Natural killer cell (primary cell): ENCODE data around the gene MACROH2A1. TPM values are rescaled to one million over a fixed set of nuclear protein-coding genes. Genes with fewer than 3 reads are reported as not detected.

Experiments used
- ATAC-seq, 3 donors: fragments of 150-1000 bp in 2 of 3; fragments of 200-7000 bp in 1 of 3; cut with Tn5 transposase; 1 replicate in 1 of 3; 2 replicates in 2 of 3; pipeline ENCODE4 v1.10.0; 2021; ENCODE audit warnings: mild to moderate bottlenecking in 2 of 3, moderate library complexity in 2 of 3
- DNase-seq, 2 donors: peaks; one replicate each; pipeline versions ENCODE4 v3.0.0 to v3.0.0-alpha.2; 2013 to 2021; ENCODE audit warnings: mixed read lengths in 1 of 2
- H3K27ac ChIP-seq: one replicate; pipeline ENCODE4 v1.5.1; 2013; ENCODE audit warnings: mild to moderate bottlenecking, low read length
- H3K27me3 ChIP-seq: one replicate; pipeline ENCODE4 v1.6.1; 2013; ENCODE audit warnings: low read length; ENCODE audit not compliant: control insufficient read depth, insufficient read depth
- H3K36me3 ChIP-seq: one replicate; pipeline ENCODE4 v1.6.1; 2013; ENCODE audit warnings: low read length; ENCODE audit not compliant: control insufficient read depth, insufficient read depth
- H3K4me1 ChIP-seq: one replicate; pipeline ENCODE4 v1.6.1; 2013; ENCODE audit warnings: low read length; ENCODE audit not compliant: control insufficient read depth, insufficient read depth
- H3K4me3 ChIP-seq: one replicate; pipeline ENCODE4 v1.5.1; 2013; ENCODE audit warnings: low read length
- H3K9me3 ChIP-seq: one replicate; pipeline ENCODE4 v1.6.1; 2013; ENCODE audit warnings: low read length; ENCODE audit not compliant: control insufficient read depth, insufficient read depth
- H3K27ac Mint-ChIP-seq, 2 donors: one replicate each; pipeline ENCODE4 v1.8.0; 2022; ENCODE audit warnings: mild to moderate bottlenecking in 2 of 2, mixed read lengths in 2 of 2, moderate library complexity in 1 of 2
- H3K27me3 Mint-ChIP-seq, 2 donors: one replicate each; pipeline ENCODE4 v1.8.0; 2022; ENCODE audit warnings: low read depth in 2 of 2, mixed read lengths in 2 of 2
- H3K36me3 Mint-ChIP-seq: one replicate; pipeline ENCODE4 v1.8.0; 2022; ENCODE audit warnings: mixed read lengths
- H3K4me1 Mint-ChIP-seq, 2 donors: one replicate each; pipeline ENCODE4 v1.8.0; 2022; ENCODE audit warnings: mixed read lengths in 2 of 2
- H3K4me3 Mint-ChIP-seq: one replicate; pipeline ENCODE4 v1.8.0; 2022; ENCODE audit warnings: mild to moderate bottlenecking, moderate library complexity, mixed read lengths
- H3K9me3 Mint-ChIP-seq, 2 donors: one replicate each; pipeline ENCODE4 v1.8.0; 2022; ENCODE audit warnings: mixed read lengths in 2 of 2
- CTCF ChIP-seq: fragments of 200-600 bp; IDR thresholded peaks from one replicate; pipeline ENCODE4 v1.8.0; 2022; ENCODE audit warnings: antibody characterized with exemption
- WGBS: methylation state at CpG from one replicate; pipeline ENCODE4 v1.1.7; 2013; ENCODE audit warnings: missing lambda C conversion rate; ENCODE audit not compliant: insufficient coverage; 5-methylcytosine and 5-hydroxymethylcytosine counted together
- intact Hi-C: fragments of 100-400 bp; cut with micrococcal nuclease; formaldehyde crosslinking; loops from one replicate; pipeline ENCODE4 v1.14.2; 2022
- total RNA-seq, 4 donors: library from RNA; stranded (reverse); fragments of 120-200 nt in 1 of 4; gene quantifications; one replicate each; pipeline versions ENCODE4 v1.2.3 to v1.2.4, GENCODE V29; 2013 to 2022

The MACROH2A1 gene
- total RNA-seq, 3 donors from 2014 or later (not counting 1 experiment from before 2014, with no cell fraction given): 139 to 160 (median 139) TPM

GRCh38 chr5:135444360-135444759 is 45.3 kb upstream of the MACROH2A1 start:
- no peak overlapping the region for H3K4me3 ChIP-seq
- H3K27me3 ChIP-seq: no peaks in the 10 kb centered on the region
- H3K4me1 Mint-ChIP-seq: peaks cover 9 to 11% of the 10 kb centered on the region in 2 donors
- peaks cover 23% of the 10 kb centered on the region for H3K4me1 ChIP-seq
- no peaks in the 10 kb centered on the region for H3K36me3 ChIP-seq
- DNase-seq (no peak), ATAC-seq (peak in 2 of 3 donors; percentile 49 to 86)
- 45% methylated on average over 13 of the region's 13 CpGs for WGBS
- H3K27ac ChIP-seq: no peak overlapping the region
- H3K9me3 ChIP-seq: no peaks in the 10 kb centered on the region
- intact Hi-C loops: no loop called here
- no peak overlapping the region for H3K27ac Mint-ChIP-seq
- TF ChIP-seq CTCF: no peak
- H3K36me3 Mint-ChIP-seq: no peaks in the 10 kb centered on the region
- H3K27me3 Mint-ChIP-seq: peaks cover 8 to 9% of the 10 kb centered on the region in 2 donors
- no peaks in the 10 kb centered on the region for H3K9me3 Mint-ChIP-seq
- no peak overlapping the region for H3K4me3 Mint-ChIP-seq

- TF ChIP-seq CTCF: no peak
- no peaks in the 10 kb centered on the region for H3K9me3 ChIP-seq
- intact Hi-C loops: no loop called here
- Mint-ChIP-seq H3K4me1 (peaks cover 9 to 11% of the 10 kb centered on the region in 2 donors), H3K27me3 (peaks cover 5 to 8% of the 10 kb centered on the region in 2 donors), H3K36me3 (no peaks in the 10 kb centered on the region), H3K27ac (no peak overlapping the region), H3K9me3 (no peaks in the 10 kb centered on the region), H3K4me3 (no peak overlapping the region)
- peaks cover 27% of the 10 kb centered on the region for H3K4me1 ChIP-seq
- DNase-seq (no peak), ATAC-seq (no peak)
- 79% methylated on average over 6 of the region's 6 CpGs for WGBS
- no peaks in the 10 kb centered on the region for H3K36me3 ChIP-seq
- no peak overlapping the region for H3K4me3 ChIP-seq
- H3K27ac ChIP-seq: no peak overlapping the region
- no peaks in the 10 kb centered on the region for H3K27me3 ChIP-seq
Observed at GRCh38 chr5:135443161-135443960, 44.3 kb upstream of the MACROH2A1 start.

GRCh38 chr5:135442431-135443160 is 43.6 kb upstream of the MACROH2A1 start:
- Mint-ChIP-seq H3K9me3 (no peaks in the 10 kb centered on the region), H3K27me3 (peaks cover 3 to 8% of the 10 kb centered on the region in 2 donors), H3K36me3 (no peaks in the 10 kb centered on the region), H3K4me1 (peaks cover 9 to 11% of the 10 kb centered on the region in 2 donors), H3K27ac (no peak overlapping the region), H3K4me3 (no peak overlapping the region)
- WGBS: 88% methylated on average over 8 of the region's 8 CpGs
- H3K4me3 ChIP-seq: no peak overlapping the region
- H3K36me3 ChIP-seq: no peaks in the 10 kb centered on the region
- H3K27me3 ChIP-seq: no peaks in the 10 kb centered on the region
- no peak overlapping the region for H3K27ac ChIP-seq
- ATAC-seq: no peak
- no peak for TF ChIP-seq CTCF
- intact Hi-C loops: no loop called here
- H3K4me1 ChIP-seq: peaks cover 32% of the 10 kb centered on the region
- H3K9me3 ChIP-seq: no peaks in the 10 kb centered on the region
- no peak for DNase-seq
